Gastrocnemius medialis (tissue), 4 donors: ENCODE results near the gene DMBT1. TPM values are rescaled to one million over a fixed set of nuclear protein-coding genes. Genes with fewer than 3 reads are reported as not detected.

Experiments used
- ATAC-seq, 2 donors: fragments of 150-250 bp; one replicate each; pipeline ENCODE4 v1.9.1; 2016
- DNase-seq, 2 donors: peaks; one replicate each; pipeline ENCODE4 v3.0.0-alpha.2; 2019
- H3K27ac ChIP-seq, 4 donors: fragments of 200-600 bp; sonication (generic); 1 replicate in 1 of 4; 2 replicates in 3 of 4; pipeline ENCODE4 v1.5.1; 2016 to 2018; ENCODE audit warnings: mild to moderate bottlenecking in 2 of 4, moderate library complexity in 1 of 4
- H3K27me3 ChIP-seq, 3 donors: fragments of 200-600 bp; sonication (generic) in 2 of 3; 1 replicate in 1 of 3; 2 replicates in 2 of 3; pipeline versions ENCODE4 v1.5.1 to v1.6.0; 2016 to 2019; ENCODE audit warnings: mild to moderate bottlenecking in 1 of 3, moderate library complexity in 1 of 3
- H3K36me3 ChIP-seq, 2 donors: fragments of 200-600 bp; sonication (generic) in 1 of 2; one replicate each; pipeline ENCODE4 v1.5.1; 2017 to 2018
- H3K4me1 ChIP-seq, 2 donors: fragments of 200-600 bp; sonication (generic) in 1 of 2; one replicate each; pipeline ENCODE4 v1.5.1; 2016 to 2017; ENCODE audit warnings: mild to moderate bottlenecking in 2 of 2
- H3K4me3 ChIP-seq, 4 donors: fragments of 200-600 bp; sonication (generic) in 3 of 4; 1 replicate in 1 of 4; 2 replicates in 3 of 4; pipeline ENCODE4 v1.5.1; 2016 to 2019; ENCODE audit warnings: mild to moderate bottlenecking in 2 of 4
- H3K9me3 ChIP-seq, 3 donors: fragments of 200-600 bp; sonication (generic) in 2 of 3; 1 replicate in 1 of 3; 2 replicates in 2 of 3; pipeline ENCODE4 v1.5.1; 2016 to 2019
- CTCF ChIP-seq, 5 experiments: fragments of 450-650 bp in 3 of 5; fragments of 200-600 bp in 2 of 5; sonication (generic) in 2 of 5; IDR thresholded peaks in 4 of 5; conservative IDR thresholded peaks in 1 of 5; 1 replicate in 4 of 5; 2 replicates in 1 of 5; pipeline ENCODE4 v1.5.1; 2016 to 2019; ENCODE audit warnings: antibody characterized with exemption in 5 of 5, mild to moderate bottlenecking in 3 of 5, moderate library complexity in 3 of 5
- POLR2A ChIP-seq, 2 donors: fragments of 450-650 bp; IDR thresholded peaks; one replicate each; pipeline ENCODE4 v1.6.1; 2017; ENCODE audit warnings: antibody characterized with exemption in 2 of 2, mild to moderate bottlenecking in 2 of 2, moderate library complexity in 2 of 2
- in situ Hi-C, 4 donors: fragments of 200-750 bp; cut with MboI; loops; one replicate each; pipeline versions ENCODE4 v1.15.0 to v1.8.0; 2017; ENCODE audit warnings: low sequenced_read_pairs in 4 of 4
- intact Hi-C: fragments of 100-400 bp; cut with DNase I; formaldehyde crosslinking; loops from one replicate; pipeline ENCODE4 v1.15.1; 2023; ENCODE audit warnings: low total_unique reads
- total RNA-seq, 4 donors: library from RNA; depleted of rRNA; stranded (reverse); fragments of >200 nt; gene quantifications; one replicate each; pipeline versions ENCODE4 v1.1.0 to v1.2.3, GENCODE V29; 2016

DMBT1 gene
- total RNA-seq, 4 donors from 2014 or later, result 0.32 TPM; not detected in 3

GRCh38 chr10:122688293-122688989, 127.9 kb downstream of the DMBT1 start:
- DNase-seq, result peak in 1 of 2 donors; percentile 36
- Histone ChIP-seq H3K4me3 (no peak overlapping the region), H3K27me3 (peaks cover 0 to 6% (median 0%) of the 10 kb centered on the region in 3 donors), H3K4me1 (no peaks in the 10 kb centered on the region), H3K9me3 (no peaks in the 10 kb centered on the region), H3K36me3 (no peaks in the 10 kb centered on the region), H3K27ac (peak overlapping the region in 2 of 4 donors; percentile 53 to 56)
- intact Hi-C loops, result no loop called here
- TF ChIP-seq POLR2A (IDR thresholded peaks at IDR 0.05) (no peak), CTCF (IDR thresholded peaks at IDR 0.05 in 4 of 5, conservative IDR thresholded peaks at IDR 0.05 in 1 of 5) (no peak)
- in situ Hi-C loops, result no loop called here
- peak; percentile 58 to 65 for ATAC-seq

- intact Hi-C loops (no loop called here), in situ Hi-C loops (no loop called here)
- H3K36me3 ChIP-seq, result no peaks in the 10 kb centered on the region
- peak overlapping the region in 2 of 4 donors; percentile 41 to 66 for H3K27ac ChIP-seq
- no peak overlapping the region for H3K4me3 ChIP-seq
- ATAC-seq, result no peak
- no peak for TF ChIP-seq POLR2A (IDR thresholded peaks at IDR 0.05)
- TF ChIP-seq CTCF (IDR thresholded peaks at IDR 0.05 in 4 of 5, conservative IDR thresholded peaks at IDR 0.05 in 1 of 5), result no peak
- DNase-seq, result no peak
- no peaks in the 10 kb centered on the region for H3K4me1 ChIP-seq
- no peaks in the 10 kb centered on the region for H3K9me3 ChIP-seq
- peaks cover 0 to 3% (median 0%) of the 10 kb centered on the region in 3 donors for H3K27me3 ChIP-seq
Measured at GRCh38 chr10:122689146-122689820, 128.7 kb downstream of the DMBT1 start.

GRCh38 chr10:122692744-122693143, 132.2 kb downstream of the DMBT1 start:
- no peak for ATAC-seq
- in situ Hi-C loops, result no loop called here

More at GRCh38 chr10:122692744-122693143, 132.2 kb downstream of the DMBT1 start:
- H3K4me1 ChIP-seq, result no peaks in the 10 kb centered on the region
- no peak for DNase-seq
- no peak overlapping the region for H3K27ac ChIP-seq
- H3K36me3 ChIP-seq, result no peaks in the 10 kb centered on the region
- TF ChIP-seq POLR2A (IDR thresholded peaks at IDR 0.05) (no peak), CTCF (IDR thresholded peaks at IDR 0.05 in 4 of 5, conservative IDR thresholded peaks at IDR 0.05 in 1 of 5) (no peak)
- H3K9me3 ChIP-seq, result no peaks in the 10 kb centered on the region
- intact Hi-C loops, result no loop called here
- peaks cover 0 to 3% (median 0%) of the 10 kb centered on the region in 3 donors for H3K27me3 ChIP-seq
- H3K4me3 ChIP-seq, result no peak overlapping the region

Other genes with a start within 250 kb of the DMBT1 start
- 10 to 100 TPM; 33.7 to 54.0 (median 37.8) TPM for gene PLEKHA1, start 186.0 kb upstream of the DMBT1 start, total RNA-seq
- gene ARMS2, start 106.1 kb upstream of the DMBT1 start, total RNA-seq, result not detected
- 10 to 100 TPM; 14.2 to 23.2 (median 17.2) TPM for gene HTRA1, start 99.2 kb upstream of the DMBT1 start, total RNA-seq
- gene C10orf120, start 139.1 kb downstream of the DMBT1 start, total RNA-seq, result not detected